Measurements from ENCODE around the gene TBC1D9B. TPM values are rescaled to one million over a fixed set of nuclear protein-coding genes. Genes with fewer than 3 reads are reported as not detected.
"Not testable (repeated sequence)": the region's sequence is repeated elsewhere in the genome, so short reads cannot be mapped to it uniquely, and the experiment has no call there.

The TBC1D9B gene
- total RNA-seq, 2 experiments from 2014 or later: 70.5 to 72.7 TPM

DNA sequence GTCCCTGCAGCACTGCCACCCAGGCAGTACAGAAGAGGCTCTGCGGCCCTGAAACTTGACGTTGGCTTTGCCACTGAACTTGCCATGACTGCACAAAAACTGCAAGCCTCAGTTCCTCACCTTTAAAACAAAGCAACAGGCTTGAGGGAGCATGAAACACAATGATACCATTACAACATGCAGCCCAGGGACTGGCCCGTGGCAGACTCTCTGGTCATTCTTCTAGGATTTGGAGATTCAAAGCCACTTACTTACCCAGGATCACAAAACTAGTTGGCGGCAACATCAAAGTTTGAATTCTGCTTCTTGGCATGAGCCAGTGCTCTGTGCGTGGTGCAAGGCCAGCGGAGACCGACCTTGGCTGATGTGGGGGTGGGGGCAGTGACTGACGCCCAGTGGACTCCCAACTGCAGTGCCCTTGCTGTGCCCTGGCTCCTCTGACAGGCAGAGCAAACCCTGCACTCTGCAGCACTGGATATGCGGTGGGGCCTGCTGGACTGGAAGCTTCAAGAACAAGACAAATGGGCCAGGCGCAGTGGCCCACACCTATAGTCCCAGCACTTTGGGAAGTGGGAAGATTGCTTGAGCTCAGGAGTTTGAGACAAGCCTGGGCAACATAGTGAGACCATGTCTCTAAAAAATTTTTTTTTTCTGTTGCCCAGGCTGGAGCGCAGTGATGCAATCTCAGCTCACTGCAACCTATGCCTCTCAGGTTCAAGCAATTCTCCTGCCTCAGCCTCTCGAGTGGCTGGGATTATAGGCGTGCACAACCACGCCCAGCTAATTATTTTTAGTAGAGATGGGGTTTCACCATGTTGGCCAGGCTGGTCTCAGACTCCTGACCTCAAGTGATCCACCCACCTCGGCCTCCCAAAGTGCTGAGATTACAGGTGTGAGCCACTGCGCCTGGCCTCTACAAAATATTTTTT lies 68.1 kb downstream of the TBC1D9B start:
- H3K27ac Mint-ChIP-seq: peak overlapping the region; percentile 60
- ChIA-PET POLR2A (no interaction called here), CTCF (interaction anchor here (0.8 kb wide), 1 partner anchor 37 kb away, joined by 3 read pairs; no protein-coding TSS in a partner anchor)
- no peak overlapping the region for H3K4me3 Mint-ChIP-seq
- no peak for DNase-seq
- no peaks in the 10 kb centered on the region for H3K9me3 Mint-ChIP-seq (ENCODE audit: insufficient read depth)
- H3K4me1 Mint-ChIP-seq (ENCODE audit: low read depth): peaks cover 19% of the 10 kb centered on the region
- ATAC-seq: no peak
- peaks cover 35% of the 10 kb centered on the region for H3K36me3 Mint-ChIP-seq (ENCODE audit: low read depth)
- no peaks in the 10 kb centered on the region for H3K27me3 Mint-ChIP-seq (ENCODE audit: low read depth)

DNA sequence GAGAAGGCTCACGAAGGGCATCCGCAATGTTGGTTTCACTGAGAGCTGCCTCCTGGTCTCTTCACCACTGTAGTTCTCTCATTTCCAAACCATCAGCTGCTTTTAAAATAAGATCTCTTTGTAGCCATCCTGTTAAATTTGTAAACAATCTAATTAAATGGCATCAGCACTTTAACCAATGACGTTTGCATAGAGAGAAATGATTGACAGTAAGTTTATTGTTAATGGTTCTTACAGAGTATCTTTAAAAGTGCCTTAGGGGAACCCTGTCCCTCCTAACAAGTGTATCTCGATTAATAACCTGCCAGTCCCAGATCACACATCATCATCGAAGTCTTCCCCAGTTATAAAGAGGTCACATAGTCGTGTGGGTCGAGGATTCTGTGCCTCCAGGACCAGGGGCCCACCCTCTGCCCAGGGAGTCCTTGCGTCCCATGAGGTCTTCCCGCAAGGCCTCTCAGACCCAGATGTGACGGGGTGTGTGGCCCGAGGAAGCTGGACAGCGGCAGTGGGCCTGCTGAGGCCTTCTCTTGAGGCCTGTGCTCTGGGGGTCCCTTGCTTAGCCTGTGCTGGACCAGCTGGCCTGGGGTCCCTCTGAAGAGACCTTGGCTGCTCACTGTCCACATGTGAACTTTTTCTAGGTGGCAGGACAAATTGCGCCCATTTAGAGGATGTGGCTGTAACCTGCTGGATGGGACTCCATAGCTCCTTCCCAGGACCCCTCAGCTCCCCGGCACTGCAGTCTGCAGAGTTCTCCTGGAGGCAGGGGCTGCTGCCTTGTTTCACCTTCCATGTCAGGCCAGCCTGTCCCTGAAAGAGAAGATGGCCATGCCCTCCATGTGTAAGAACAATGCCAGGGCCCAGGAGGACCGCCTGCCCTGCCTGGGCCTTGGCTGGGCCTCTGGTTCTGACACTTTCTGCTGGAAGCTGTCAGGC lies 70.4 kb downstream of the TBC1D9B start:
- Mint-ChIP-seq H3K27me3 (ENCODE audit: low read depth) (no peaks in the 10 kb centered on the region), H3K27ac (peak overlapping the region; percentile 90), H3K4me3 (peak overlapping the region; percentile 56), H3K9me3 (ENCODE audit: insufficient read depth) (no peaks in the 10 kb centered on the region), H3K36me3 (ENCODE audit: low read depth) (peaks cover 42% of the 10 kb centered on the region), H3K4me1 (ENCODE audit: low read depth) (peaks cover 19% of the 10 kb centered on the region)
- POLR2A ChIA-PET: interaction anchor here (0.5 to 2.3 kb wide), 5 partner anchors 15 to 71 kb away, joined by 3 to 6 read pairs (median 3); partner anchors contain the start of genes MGAT4B and MRNIP
- CTCF ChIA-PET: interaction anchor here (1.2 to 1.4 kb wide), 4 partner anchors 15 to 70 kb away, joined by 3 to 8 read pairs (median 4); no protein-coding TSS in a partner anchor
- ATAC-seq (no peak), DNase-seq (no peak)

DNA sequence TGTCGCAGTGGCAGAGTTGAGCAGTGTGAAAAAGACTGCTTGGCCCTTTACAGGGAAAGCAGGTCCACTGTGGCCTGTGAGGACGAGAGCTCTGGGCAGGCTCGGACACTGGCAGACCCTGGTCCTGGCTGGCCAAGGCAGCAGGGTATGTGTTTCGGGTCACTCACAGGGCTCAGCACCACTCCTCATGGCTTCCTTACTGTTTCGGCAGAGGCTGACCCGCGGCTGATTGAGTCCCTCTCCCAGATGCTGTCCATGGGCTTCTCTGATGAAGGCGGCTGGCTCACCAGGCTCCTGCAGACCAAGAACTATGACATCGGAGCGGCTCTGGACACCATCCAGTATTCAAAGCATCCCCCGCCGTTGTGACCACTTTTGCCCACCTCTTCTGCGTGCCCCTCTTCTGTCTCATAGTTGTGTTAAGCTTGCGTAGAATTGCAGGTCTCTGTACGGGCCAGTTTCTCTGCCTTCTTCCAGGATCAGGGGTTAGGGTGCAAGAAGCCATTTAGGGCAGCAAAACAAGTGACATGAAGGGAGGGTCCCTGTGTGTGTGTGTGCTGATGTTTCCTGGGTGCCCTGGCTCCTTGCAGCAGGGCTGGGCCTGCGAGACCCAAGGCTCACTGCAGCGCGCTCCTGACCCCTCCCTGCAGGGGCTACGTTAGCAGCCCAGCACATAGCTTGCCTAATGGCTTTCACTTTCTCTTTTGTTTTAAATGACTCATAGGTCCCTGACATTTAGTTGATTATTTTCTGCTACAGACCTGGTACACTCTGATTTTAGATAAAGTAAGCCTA lies 71.3 kb downstream of the TBC1D9B start:
- Mint-ChIP-seq H3K9me3 (ENCODE audit: insufficient read depth) (no peaks in the 10 kb centered on the region), H3K27ac (peak overlapping the region; percentile 90), H3K36me3 (ENCODE audit: low read depth) (peaks cover 45% of the 10 kb centered on the region), H3K4me3 (peak overlapping the region; percentile 56), H3K4me1 (ENCODE audit: low read depth) (peaks cover 19% of the 10 kb centered on the region), H3K27me3 (ENCODE audit: low read depth) (no peaks in the 10 kb centered on the region)
- ATAC-seq (peak; percentile 94), DNase-seq (peak; percentile 72)
- CTCF ChIA-PET: interaction anchor here (1.2 to 1.4 kb wide), 3 partner anchors 15 to 34 kb away, joined by 3 to 8 read pairs (median 6); no protein-coding TSS in a partner anchor
- POLR2A ChIA-PET: interaction anchor here (0.5 to 2.3 kb wide), 3 partner anchors 17 to 72 kb away, joined by 3 to 6 read pairs (median 4); partner anchors contain the start of gene MRNIP

DNA sequence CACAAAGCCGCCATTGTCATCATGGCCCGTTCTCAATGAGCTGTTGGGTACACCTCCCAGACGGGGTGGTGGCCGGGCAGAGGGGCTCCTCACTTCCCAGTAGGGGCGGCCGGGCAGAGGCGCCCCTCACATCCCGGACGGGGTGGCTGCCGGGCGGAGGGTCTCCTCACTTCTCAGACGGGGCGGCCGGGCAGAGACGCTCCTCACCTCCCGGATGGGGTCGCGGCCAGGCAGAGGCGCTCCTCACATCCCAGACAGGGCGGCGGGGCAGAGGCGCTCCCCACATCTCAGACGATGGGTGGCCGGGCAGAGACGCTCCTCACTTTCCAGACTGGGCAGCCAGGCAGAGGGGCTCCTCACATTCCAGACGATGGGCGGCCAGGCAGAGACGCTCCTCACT lies 72.8 kb downstream of the TBC1D9B start:
- CTCF ChIA-PET; H3K27ac Mint-ChIP-seq; H3K27me3 Mint-ChIP-seq (ENCODE audit: low read depth); ATAC-seq; POLR2A ChIA-PET; DNase-seq; H3K4me3 Mint-ChIP-seq; H3K9me3 Mint-ChIP-seq (ENCODE audit: insufficient read depth): not testable (repeated sequence)
- Mint-ChIP-seq H3K36me3 (ENCODE audit: low read depth) (peaks cover 54% of the 10 kb centered on the region), H3K4me1 (ENCODE audit: low read depth) (peaks cover 19% of the 10 kb centered on the region)

DNA sequence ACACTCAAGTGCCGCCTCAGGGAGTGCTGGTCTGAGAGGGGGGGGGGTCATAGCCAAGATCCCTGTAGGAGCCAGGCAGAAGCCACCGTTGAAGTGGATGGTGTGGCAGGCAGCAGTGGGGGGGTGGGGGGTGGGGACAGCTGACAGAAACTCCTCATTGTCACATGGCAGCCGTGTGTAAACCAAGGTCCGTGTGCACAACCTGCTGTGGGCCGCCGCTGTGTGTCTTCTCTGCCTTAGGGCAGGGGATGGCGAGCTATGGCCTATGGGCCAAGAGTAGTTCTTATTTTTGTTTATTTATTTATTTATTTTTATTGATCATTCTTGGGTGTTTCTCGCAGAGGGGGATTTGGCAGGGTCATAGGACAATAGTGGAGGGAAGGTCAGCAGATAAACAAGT lies 73.6 kb downstream of the TBC1D9B start:
- peaks cover 19% of the 10 kb centered on the region for H3K4me1 Mint-ChIP-seq (ENCODE audit: low read depth)
- H3K36me3 Mint-ChIP-seq (ENCODE audit: low read depth): peaks cover 61% of the 10 kb centered on the region
- H3K27me3 Mint-ChIP-seq (ENCODE audit: low read depth): no peaks in the 10 kb centered on the region
- ChIA-PET CTCF (no interaction called here), POLR2A (no interaction called here)
- no peak overlapping the region for H3K4me3 Mint-ChIP-seq
- H3K9me3 Mint-ChIP-seq (ENCODE audit: insufficient read depth): no peaks in the 10 kb centered on the region
- H3K27ac Mint-ChIP-seq: no peak overlapping the region
- ATAC-seq (no peak), DNase-seq (no peak)

DNA sequence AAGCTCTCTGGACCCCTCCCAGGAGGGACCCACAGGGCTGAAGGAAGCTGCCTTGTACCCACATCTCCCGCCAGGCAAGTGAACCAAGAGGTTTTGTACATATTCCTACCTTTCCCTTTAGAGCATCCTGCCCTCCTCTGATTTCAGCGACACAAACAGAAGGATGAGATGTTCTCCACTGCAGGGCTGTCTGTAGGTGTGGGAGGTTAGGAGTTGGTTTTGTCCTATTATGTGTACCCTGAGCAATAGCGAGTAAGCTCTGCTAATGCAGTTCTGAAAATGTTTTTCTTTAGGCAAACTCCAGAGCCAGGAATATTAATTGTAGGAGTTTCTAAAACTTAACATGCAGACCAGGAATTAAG lies 74.0 kb downstream of the TBC1D9B start:
- POLR2A ChIA-PET: no interaction called here
- Mint-ChIP-seq H3K4me3 (no peak overlapping the region), H3K36me3 (ENCODE audit: low read depth) (peaks cover 65% of the 10 kb centered on the region), H3K27me3 (ENCODE audit: low read depth) (no peaks in the 10 kb centered on the region), H3K4me1 (ENCODE audit: low read depth) (peaks cover 19% of the 10 kb centered on the region), H3K27ac (no peak overlapping the region), H3K9me3 (ENCODE audit: insufficient read depth) (no peaks in the 10 kb centered on the region)
- DNase-seq (no peak), ATAC-seq (no peak)
- CTCF ChIA-PET: no interaction called here

DNA sequence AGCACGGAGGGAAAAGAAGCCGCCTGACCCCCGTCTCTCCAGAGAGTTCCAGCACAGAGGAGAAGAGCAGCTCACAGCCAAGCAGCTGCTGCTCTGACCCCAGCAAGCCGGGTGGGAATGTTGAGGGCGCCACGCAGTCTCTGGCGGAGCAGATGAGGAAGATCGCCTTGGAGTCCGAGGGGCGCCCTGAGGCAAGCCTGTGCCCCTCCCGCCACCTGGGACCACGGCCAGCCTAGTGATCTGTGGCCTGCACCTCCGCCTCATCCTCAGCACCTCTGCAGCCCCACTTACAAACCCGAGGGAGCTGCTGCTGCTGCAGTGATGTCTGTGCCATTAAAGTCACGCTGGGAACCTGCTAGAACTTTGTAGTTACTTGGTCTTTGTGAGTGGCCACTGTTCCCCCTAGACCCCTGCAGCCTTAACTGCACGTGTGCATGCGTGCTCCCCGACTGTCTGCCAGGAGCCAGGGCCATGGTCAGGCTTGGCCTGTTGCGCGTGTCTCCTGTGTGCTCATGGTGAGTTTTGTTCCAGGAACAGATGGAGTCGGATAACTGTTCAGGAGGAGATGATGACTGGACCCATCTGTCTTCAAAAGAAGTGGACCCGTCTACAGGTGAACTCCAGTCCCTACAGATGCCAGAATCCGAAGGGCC lies 74.5 kb downstream of the TBC1D9B start:
- POLR2A ChIA-PET: interaction anchor here (1.2 to 1.7 kb wide), 2 partner anchors 9 to 11 kb away, joined by 3 to 9 read pairs; no protein-coding TSS in a partner anchor
- H3K4me1 Mint-ChIP-seq (ENCODE audit: low read depth): peaks cover 19% of the 10 kb centered on the region
- no peak overlapping the region for H3K27ac Mint-ChIP-seq
- H3K27me3 Mint-ChIP-seq (ENCODE audit: low read depth): no peaks in the 10 kb centered on the region
- DNase-seq (no peak), ATAC-seq (no peak)
- peaks cover 68% of the 10 kb centered on the region for H3K36me3 Mint-ChIP-seq (ENCODE audit: low read depth)
- no peak overlapping the region for H3K4me3 Mint-ChIP-seq
- H3K9me3 Mint-ChIP-seq (ENCODE audit: insufficient read depth): no peaks in the 10 kb centered on the region
- CTCF ChIA-PET: interaction anchor here (0.9 to 1.1 kb wide), 2 partner anchors 11 to 31 kb away, joined by 3 to 4 read pairs; no protein-coding TSS in a partner anchor

DNA sequence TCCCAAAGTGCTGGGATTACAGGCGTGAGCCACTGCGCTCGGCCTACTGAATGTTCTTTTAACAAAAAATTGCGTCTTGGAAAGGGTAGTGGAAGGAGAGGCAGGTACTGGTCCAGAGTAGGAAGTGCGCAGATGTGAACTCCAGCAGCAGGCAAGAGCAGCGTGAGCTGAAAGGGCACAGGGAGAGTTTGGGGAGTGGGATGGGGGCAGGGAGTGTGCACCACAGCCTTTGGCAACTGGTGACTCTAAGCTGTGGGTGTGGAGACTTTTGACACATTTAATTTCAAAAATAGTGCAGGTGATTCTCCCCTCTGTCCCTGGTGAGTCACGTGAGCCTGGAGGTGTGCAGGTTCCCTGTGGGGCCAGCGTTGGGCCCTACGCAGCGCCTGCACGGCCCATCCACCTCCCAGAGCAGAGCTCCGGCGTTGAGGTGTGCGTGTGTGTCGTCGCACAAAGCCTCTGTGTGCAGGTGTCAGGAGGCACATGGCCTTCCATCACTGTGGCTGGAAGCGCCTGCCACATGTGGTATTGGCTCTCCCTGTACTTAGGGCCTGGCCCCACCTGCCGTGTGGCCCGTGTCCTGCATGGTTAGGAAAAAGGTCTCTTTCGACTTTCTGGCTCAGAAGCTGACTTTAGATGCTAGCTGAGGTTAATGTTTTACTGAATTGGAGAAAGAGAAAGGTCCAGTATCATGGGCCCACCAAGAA lies 75.5 kb downstream of the TBC1D9B start:
- ChIA-PET CTCF (interaction anchor here (0.9 to 1.1 kb wide), 2 partner anchors 10 to 30 kb away, joined by 3 to 4 read pairs; no protein-coding TSS in a partner anchor), POLR2A (interaction anchor here (1.2 to 1.7 kb wide), 2 partner anchors 10 kb away, joined by 3 to 9 read pairs; no protein-coding TSS in a partner anchor)
- peaks cover 25% of the 10 kb centered on the region for H3K4me1 Mint-ChIP-seq (ENCODE audit: low read depth)
- no peak overlapping the region for H3K27ac Mint-ChIP-seq
- no peak for ATAC-seq
- no peaks in the 10 kb centered on the region for H3K27me3 Mint-ChIP-seq (ENCODE audit: low read depth)
- H3K36me3 Mint-ChIP-seq (ENCODE audit: low read depth): peaks cover 71% of the 10 kb centered on the region
- no peak overlapping the region for H3K4me3 Mint-ChIP-seq
- DNase-seq: no peak
- no peaks in the 10 kb centered on the region for H3K9me3 Mint-ChIP-seq (ENCODE audit: insufficient read depth)

DNA sequence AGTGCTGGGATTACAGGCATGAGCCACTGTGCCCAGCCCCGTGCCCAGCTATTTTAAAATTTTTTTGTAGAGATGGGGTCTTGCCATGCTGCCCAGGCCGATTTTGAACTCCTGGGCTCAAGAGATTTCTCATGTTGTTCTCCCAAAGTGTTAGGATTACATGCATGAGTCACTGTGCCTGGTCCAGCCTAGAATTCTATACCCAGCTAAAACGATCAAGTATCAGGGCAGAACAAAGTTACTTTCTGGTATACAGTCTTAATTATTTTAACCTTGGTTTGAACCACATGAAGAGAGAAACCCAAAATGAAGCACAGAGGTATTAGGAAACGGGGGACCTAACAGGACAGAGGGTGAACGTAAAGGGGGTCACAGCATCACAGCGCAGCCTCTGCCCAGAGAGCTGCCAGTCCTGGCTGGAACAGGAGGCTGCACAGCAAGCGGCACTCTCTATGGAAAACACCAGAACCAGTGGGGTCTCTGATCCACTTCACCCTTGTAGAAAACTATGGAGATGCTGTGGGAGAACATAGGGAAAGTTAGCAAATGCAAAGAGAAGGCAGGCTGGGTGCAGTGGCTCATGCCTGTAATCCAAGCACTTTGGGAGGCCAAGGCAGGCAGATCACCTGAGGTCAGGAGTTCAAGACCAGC lies 76.8 kb downstream of the TBC1D9B start:
- H3K36me3 Mint-ChIP-seq (ENCODE audit: low read depth): peaks cover 69% of the 10 kb centered on the region
- H3K4me1 Mint-ChIP-seq (ENCODE audit: low read depth): peaks cover 15% of the 10 kb centered on the region
- no peaks in the 10 kb centered on the region for H3K9me3 Mint-ChIP-seq (ENCODE audit: insufficient read depth)
- H3K27ac Mint-ChIP-seq: peak overlapping the region; percentile 39
- no peak overlapping the region for H3K4me3 Mint-ChIP-seq
- CTCF ChIA-PET: interaction anchor here (1.7 kb wide), 1 partner anchor 29 kb away, joined by 8 read pairs; no protein-coding TSS in a partner anchor
- ATAC-seq (no peak), DNase-seq (no peak)
- H3K27me3 Mint-ChIP-seq (ENCODE audit: low read depth): no peaks in the 10 kb centered on the region
- POLR2A ChIA-PET: interaction anchor here (0.9 to 1.4 kb wide), 2 partner anchors 9 to 20 kb away, joined by 3 to 4 read pairs; no protein-coding TSS in a partner anchor

Measured in activated CD8-positive, alpha-beta T cell treated with anti-CD3 and anti-CD28 coated beads, Interleukin-2, amount 10 ng/mL, durations not matched to agents 7 days and 5 days (primary cell).